Immature natural killer cell (primary cell): ENCODE data around the gene OR52W1. TPM values are rescaled to one million over a fixed set of nuclear protein-coding genes. Genes with fewer than 3 reads are reported as not detected.

Source experiments
- DNase-seq, 3 donors: peaks; one replicate each; pipeline ENCODE4 v3.0.0; 2022; ENCODE audit warnings: mixed read lengths in 1 of 3
- H3K27ac Mint-ChIP-seq, 6 donors: one replicate each; pipeline ENCODE4 v1.8.0; 2020; ENCODE audit warnings: mixed read lengths in 6 of 6, mild to moderate bottlenecking in 5 of 6, inconsistent platforms in 4 of 6, moderate library complexity in 3 of 6
- H3K27me3 Mint-ChIP-seq, 3 donors: one replicate each; pipeline ENCODE4 v1.8.0; 2020 to 2021; ENCODE audit warnings: low read depth in 3 of 3, mild to moderate bottlenecking in 3 of 3, mixed read lengths in 3 of 3, moderate library complexity in 3 of 3, inconsistent platforms in 1 of 3
- H3K36me3 Mint-ChIP-seq, 3 donors: one replicate each; pipeline ENCODE4 v1.8.0; 2020; ENCODE audit warnings: mixed read lengths in 3 of 3, inconsistent platforms in 2 of 3, mild to moderate bottlenecking in 2 of 3
- H3K4me1 Mint-ChIP-seq, 2 donors: one replicate each; pipeline ENCODE4 v1.8.0; 2020; ENCODE audit warnings: inconsistent platforms in 2 of 2, mild to moderate bottlenecking in 2 of 2, mixed read lengths in 2 of 2, moderate library complexity in 1 of 2
- H3K4me3 Mint-ChIP-seq, 5 donors: one replicate each; pipeline ENCODE4 v1.8.0; 2020; ENCODE audit warnings: mild to moderate bottlenecking in 5 of 5, mixed read lengths in 5 of 5, inconsistent platforms in 3 of 5, moderate library complexity in 3 of 5
- H3K9me3 Mint-ChIP-seq, 6 donors: one replicate each; pipeline ENCODE4 v1.8.0; 2020; ENCODE audit warnings: mild to moderate bottlenecking in 6 of 6, mixed read lengths in 6 of 6, inconsistent platforms in 4 of 6, moderate library complexity in 3 of 6
- polyA plus RNA-seq, 3 donors: library from polyadenylated mRNA; unstranded; fragments of 300-500 nt; fragmentation: Illumina TruSeq; gene quantifications; one replicate each; pipeline ENCODE4 v1.2.3, GENCODE V29; 2021

The OR52W1 gene
- polyA plus RNA-seq, 3 donors from 2014 or later: not detected

DNA sequence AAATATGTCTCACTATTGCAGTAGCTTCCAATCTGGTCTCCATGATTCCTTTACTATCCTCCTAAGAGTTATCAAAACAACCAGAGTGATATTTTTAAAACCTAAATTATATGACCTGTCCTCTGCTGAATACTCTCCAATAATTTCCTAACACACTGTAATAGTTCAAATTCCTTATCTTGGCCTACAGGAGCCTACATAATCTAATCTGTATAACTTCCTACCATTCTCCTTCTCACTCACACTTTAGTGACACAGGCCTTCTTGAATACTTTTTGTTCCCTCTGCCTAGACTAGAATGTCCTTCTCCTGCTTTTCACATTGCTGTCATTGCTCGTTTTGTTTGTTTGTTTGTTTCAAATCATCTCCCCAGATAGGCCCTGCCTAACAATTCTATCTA is 26.0 kb downstream of the OR52W1 start:
- no peak overlapping the region for H3K4me3 Mint-ChIP-seq
- H3K4me1 Mint-ChIP-seq: peaks cover 59 to 62% of the 10 kb centered on the region in 2 donors
- H3K36me3 Mint-ChIP-seq: peaks cover 26 to 35% (median 28%) of the 10 kb centered on the region in 3 donors
- DNase-seq: no peak
- H3K27me3 Mint-ChIP-seq: no peaks in the 10 kb centered on the region
- H3K27ac Mint-ChIP-seq: peak overlapping the region in 4 of 6 donors; percentile 52 to 66 (median 59)
- H3K9me3 Mint-ChIP-seq: no peaks in the 10 kb centered on the region

DNA sequence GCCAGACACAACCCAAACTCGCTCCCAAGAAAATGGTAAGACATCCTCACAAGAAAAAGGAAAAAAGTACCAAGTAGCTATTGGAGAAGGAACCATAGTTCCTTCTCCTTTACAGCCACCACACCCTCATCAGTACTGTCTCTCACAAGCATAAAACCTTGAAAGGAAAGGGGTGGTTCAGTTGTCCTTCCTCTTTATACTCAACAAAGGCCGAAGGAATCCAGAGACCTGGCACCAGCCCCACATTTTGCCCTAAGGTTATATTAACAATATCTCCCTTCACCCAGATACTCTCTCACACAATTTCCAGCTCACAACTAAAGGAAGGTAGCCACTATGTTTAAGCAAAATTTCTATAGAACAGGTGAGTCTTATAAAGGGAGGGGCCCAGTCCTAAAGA is 26.9 kb downstream of the OR52W1 start:
- peaks cover 68 to 70% of the 10 kb centered on the region in 2 donors for H3K4me1 Mint-ChIP-seq
- DNase-seq: no peak
- no peaks in the 10 kb centered on the region for H3K27me3 Mint-ChIP-seq
- H3K9me3 Mint-ChIP-seq: no peaks in the 10 kb centered on the region
- peak overlapping the region in 1 of 5 donors; percentile 2 for H3K4me3 Mint-ChIP-seq
- H3K36me3 Mint-ChIP-seq: peaks cover 20 to 30% (median 23%) of the 10 kb centered on the region in 3 donors
- H3K27ac Mint-ChIP-seq: peak overlapping the region; percentile 3 to 66 (median 51)

DNA sequence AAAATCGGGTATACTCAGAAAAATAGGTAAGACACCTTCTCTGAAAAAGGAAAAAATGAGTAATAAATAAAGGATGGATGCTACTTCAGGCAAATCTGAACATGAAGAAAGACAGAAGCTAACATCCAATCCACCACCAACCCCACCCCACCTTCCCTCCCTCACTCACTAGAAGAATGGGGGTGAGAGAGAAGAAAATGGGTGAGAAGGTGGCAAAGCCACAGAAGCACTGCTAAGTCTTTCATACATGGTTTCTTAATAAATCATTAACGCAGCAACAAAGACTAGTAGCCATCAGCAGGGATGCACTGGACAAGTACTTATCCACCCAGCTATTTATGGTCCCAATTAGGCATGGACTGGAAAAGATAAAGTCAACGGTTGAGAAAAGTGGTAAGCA is 29.5 kb downstream of the OR52W1 start:
- H3K27me3 Mint-ChIP-seq: no peaks in the 10 kb centered on the region
- H3K4me1 Mint-ChIP-seq: peaks cover 86 to 90% of the 10 kb centered on the region in 2 donors
- H3K9me3 Mint-ChIP-seq: no peaks in the 10 kb centered on the region
- DNase-seq: peak; percentile 51 to 67 (median 62)
- H3K36me3 Mint-ChIP-seq: peaks cover 8 to 11% (median 8%) of the 10 kb centered on the region in 3 donors
- peak overlapping the region; percentile 58 to 91 (median 80) for H3K27ac Mint-ChIP-seq
- H3K4me3 Mint-ChIP-seq: peak overlapping the region; percentile 63 to 84 (median 76)

DNA sequence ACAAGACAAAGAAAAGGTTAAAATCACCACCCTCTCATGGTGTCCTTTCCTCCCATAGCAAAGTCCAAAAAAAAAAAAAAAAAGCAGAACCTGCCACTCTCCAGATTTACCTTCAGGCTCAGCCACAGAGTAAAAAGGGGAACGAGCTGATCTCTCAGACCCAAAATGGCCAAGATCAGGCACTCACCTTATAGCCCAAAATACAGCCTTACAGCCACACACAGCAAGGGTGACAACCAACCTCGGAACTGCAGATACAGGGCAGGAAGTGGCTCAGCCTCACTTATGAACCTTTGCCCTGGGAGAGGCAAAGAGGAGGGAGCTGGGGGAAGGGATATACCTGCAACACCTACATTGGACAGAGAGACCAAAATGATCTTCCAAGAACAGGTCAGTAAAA is 30.9 kb downstream of the OR52W1 start:
- H3K4me3 Mint-ChIP-seq: peak overlapping the region; percentile 63 to 84 (median 76)
- peak overlapping the region; percentile 68 to 93 (median 85) for H3K27ac Mint-ChIP-seq
- H3K27me3 Mint-ChIP-seq: peaks cover 0 to 4% (median 3%) of the 10 kb centered on the region in 3 donors
- peak; percentile 35 to 53 (median 38) for DNase-seq
- peaks cover 88 to 100% of the 10 kb centered on the region in 2 donors for H3K4me1 Mint-ChIP-seq
- H3K9me3 Mint-ChIP-seq: no peaks in the 10 kb centered on the region
- peaks cover 3 to 4% (median 4%) of the 10 kb centered on the region in 3 donors for H3K36me3 Mint-ChIP-seq

DNA sequence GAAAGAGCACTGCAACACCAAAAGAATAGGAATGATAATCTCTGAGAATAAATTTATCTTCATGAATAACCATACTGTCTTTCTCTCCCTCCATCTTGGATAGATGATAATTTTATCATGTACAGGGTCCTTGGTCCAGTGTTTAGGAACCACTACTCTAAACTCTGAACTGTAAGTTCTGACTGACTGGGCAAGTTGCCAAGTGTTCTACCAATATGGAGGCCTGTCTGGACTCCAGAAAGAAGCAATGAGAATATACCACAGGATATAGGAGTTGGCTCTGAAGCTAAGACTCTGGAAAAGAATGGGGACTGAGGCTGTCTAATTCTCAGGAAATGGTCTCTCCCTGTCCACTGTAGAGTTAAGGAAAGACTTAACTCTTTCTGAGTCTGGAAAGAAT is 33.9 kb downstream of the OR52W1 start:
- H3K9me3 Mint-ChIP-seq: no peaks in the 10 kb centered on the region

DNA sequence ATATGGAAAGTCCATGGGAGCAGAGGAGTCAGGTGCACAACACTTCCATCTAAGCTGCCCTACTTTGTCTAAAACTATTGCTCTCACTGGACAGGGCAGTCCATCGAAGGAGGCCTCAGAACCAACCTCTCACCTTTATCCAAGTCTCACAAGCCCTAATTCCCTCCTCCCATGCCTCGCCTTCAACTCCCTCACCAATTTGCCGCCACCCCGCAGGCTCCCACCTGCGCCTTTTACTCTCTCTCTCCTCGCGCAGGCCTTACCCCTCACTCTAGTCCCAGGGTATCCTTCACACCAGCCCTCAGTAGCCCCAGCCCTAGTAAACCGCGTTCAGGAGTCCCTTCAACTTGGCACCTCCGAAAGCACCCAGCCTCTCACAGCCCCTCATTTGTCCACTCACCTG is 35.0 kb downstream of the OR52W1 start:
- Mint-ChIP-seq H3K4me1 (peaks cover 54 to 66% of the 10 kb centered on the region in 2 donors), H3K4me3 (peak overlapping the region; percentile 97 to 99 (median 99)), H3K27me3 (peaks cover 0 to 4% (median 3%) of the 10 kb centered on the region in 3 donors), H3K27ac (peak overlapping the region; percentile 92 to 97 (median 96)), H3K36me3 (no peaks in the 10 kb centered on the region), H3K9me3 (no peaks in the 10 kb centered on the region)
- DNase-seq: no peak

More for the DNA sequence above, 33.9 kb downstream of the OR52W1 start:
- DNase-seq: no peak
- Mint-ChIP-seq H3K27me3 (peaks cover 0 to 4% (median 3%) of the 10 kb centered on the region in 3 donors), H3K4me1 (peaks cover 65 to 77% of the 10 kb centered on the region in 2 donors), H3K4me3 (peak overlapping the region in 4 of 5 donors; percentile 23 to 99 (median 76)), H3K36me3 (no peaks in the 10 kb centered on the region), H3K27ac (peak overlapping the region in 5 of 6 donors; percentile 39 to 92 (median 63))

DNA sequence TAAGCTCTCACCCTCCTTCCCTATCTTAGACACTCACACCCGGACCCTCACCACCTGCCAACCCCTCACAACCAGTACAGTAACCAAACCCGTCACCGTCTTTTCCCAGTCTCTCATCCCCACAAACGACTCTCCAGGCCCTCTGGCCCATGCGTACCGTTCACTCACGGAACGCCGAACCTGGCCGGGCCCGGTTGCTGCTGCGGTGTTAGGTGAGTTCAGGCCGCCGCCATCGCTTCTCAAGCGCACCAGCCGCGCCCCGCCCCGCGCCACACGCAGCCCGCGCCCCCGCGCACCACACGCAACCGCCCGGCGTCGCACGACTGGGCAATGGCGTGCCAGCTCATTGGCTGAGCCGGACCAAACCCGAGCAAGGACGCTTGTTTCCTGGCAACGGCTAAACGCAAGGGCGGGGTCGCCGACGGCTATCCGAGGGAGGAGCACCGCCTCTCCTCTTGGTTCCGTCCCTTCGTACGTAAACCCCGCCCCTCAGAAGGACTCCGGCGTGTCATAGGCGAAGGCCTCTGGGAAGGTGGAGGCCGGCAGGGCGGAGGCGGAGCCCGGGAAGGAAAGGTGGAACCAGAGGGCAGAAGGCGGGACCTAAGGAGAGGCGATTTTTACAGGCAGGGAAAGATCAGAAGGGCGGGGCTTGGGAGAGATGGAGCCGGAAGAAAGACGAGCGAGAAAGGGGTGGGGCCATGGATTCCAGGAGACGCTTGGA is 35.5 kb downstream of the OR52W1 start, which contains the start of gene FHIP1B:
FHIP1B (minus strand) TSS at position 250 of the 721 bp plus-strand sequence. CDS start 10,120 bp downstream, outside the sequence.
- Mint-ChIP-seq H3K4me1 (peaks cover 48 to 61% of the 10 kb centered on the region in 2 donors), H3K27me3 (peaks cover 0 to 4% (median 3%) of the 10 kb centered on the region in 3 donors), H3K4me3 (peak within 1 kb of the TSS; percentile 97 to 99 (median 99)), H3K36me3 (no peaks in the 10 kb centered on the region), H3K27ac (peak within 1 kb of the TSS; percentile 92 to 97 (median 96)), H3K9me3 (no peaks in the 10 kb centered on the region)
- DNase-seq: peak; percentile 99 to 100 (median 100)

DNA sequence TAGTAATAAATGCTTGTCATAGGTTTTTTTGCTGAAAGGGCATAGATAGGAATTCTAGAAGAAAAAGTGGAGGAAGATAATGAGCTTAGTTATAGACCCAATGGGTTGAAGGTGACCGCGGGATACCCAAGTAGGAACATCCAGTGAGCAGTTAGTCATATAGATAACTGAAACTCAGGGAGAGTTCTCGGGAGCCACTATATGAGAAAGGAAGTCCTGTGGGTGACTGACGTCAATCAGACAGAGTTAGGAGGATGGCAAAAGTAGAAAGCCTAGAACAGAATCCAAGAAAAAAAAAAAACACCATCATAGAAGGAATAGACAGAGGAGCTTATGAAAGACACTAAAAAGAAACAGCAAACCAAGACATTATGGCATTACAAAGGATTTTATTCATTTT is 38.2 kb downstream of the OR52W1 start:
- H3K9me3 Mint-ChIP-seq: no peaks in the 10 kb centered on the region
- H3K4me3 Mint-ChIP-seq: no peak overlapping the region
- H3K4me1 Mint-ChIP-seq: peaks cover 26 to 34% of the 10 kb centered on the region in 2 donors
- peaks cover 0 to 5% (median 5%) of the 10 kb centered on the region in 3 donors for H3K27me3 Mint-ChIP-seq
- no peaks in the 10 kb centered on the region for H3K36me3 Mint-ChIP-seq
- no peak for DNase-seq
- H3K27ac Mint-ChIP-seq: no peak overlapping the region

DNA sequence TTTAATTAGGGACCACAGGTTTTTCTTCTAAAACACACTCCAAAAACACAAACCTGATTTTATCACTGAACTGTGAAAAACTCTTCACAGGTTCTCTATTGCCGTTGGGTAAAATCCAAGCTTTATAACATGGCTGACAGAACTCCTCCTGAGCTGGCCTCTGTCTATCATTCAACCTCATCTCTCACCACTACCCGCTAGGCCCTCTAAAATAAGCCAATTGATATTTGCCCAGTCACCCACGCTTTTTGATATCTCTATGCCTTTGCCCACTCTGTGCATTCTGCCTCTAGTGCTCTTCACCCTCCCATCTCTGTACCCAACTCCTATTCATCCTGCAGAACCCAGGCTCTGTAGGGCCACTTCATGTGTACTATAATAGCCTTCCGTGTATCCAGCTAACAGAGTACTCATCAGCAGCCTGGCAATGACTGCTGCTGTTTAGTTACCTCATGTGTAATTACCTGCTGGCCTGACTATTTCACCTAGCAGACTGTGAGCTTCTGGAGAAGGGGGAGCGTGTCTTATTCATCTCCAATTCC is 38.8 kb downstream of the OR52W1 start:
- Mint-ChIP-seq H3K4me1 (peaks cover 22 to 28% of the 10 kb centered on the region in 2 donors), H3K27ac (no peak overlapping the region), H3K27me3 (peaks cover 0 to 5% (median 5%) of the 10 kb centered on the region in 3 donors), H3K9me3 (no peaks in the 10 kb centered on the region), H3K36me3 (no peaks in the 10 kb centered on the region), H3K4me3 (no peak overlapping the region)
- DNase-seq: no peak

DNA sequence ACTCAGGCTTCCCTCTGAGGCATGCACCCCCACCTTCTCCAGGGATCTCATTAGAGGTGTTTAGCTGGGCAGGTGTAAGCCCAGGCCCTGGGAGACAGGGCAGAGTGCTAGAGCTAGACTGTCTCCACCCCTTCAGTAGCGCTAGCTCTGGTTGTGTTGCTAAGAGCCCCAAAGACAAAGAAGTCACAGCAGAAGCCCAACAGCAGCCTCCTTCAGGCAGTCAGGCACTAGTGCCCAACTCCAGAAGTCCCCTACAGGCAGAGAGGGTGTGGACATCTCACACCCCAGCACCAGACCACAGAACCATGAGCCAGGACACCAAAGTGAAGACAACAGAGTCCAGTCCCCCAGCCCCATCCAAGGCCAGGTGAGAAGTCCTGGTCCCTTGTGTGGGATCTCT is 39.9 kb downstream of the OR52W1 start, which contains the start of gene CNGA4:
CNGA4 (plus strand) TSS at position 188 of the 400 bp plus-strand sequence; CDS start at position 306, 118 bp downstream.
- Mint-ChIP-seq H3K27ac (no peak within 1 kb of the TSS), H3K27me3 (peaks cover 3 to 7% (median 5%) of the 10 kb centered on the region in 3 donors), H3K4me3 (no peak within 1 kb of the TSS), H3K36me3 (no peaks in the 10 kb centered on the region), H3K9me3 (no peaks in the 10 kb centered on the region), H3K4me1 (peaks cover 12 to 17% of the 10 kb centered on the region in 2 donors)
- DNase-seq: no peak

DNA sequence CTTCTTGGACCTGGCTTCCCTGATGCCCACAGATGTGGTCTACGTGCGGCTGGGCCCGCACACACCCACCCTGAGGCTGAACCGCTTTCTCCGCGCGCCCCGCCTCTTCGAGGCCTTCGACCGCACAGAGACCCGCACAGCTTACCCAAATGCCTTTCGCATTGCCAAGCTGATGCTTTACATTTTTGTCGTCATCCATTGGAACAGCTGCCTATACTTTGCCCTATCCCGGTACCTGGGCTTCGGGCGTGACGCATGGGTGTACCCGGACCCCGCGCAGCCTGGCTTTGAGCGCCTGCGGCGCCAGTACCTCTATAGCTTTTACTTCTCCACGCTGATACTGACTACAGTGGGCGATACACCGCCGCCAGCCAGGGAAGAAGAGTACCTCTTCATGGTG is 41.1 kb downstream of the OR52W1 start:
- Mint-ChIP-seq H3K27ac (no peak overlapping the region), H3K4me1 (peaks cover 4 to 5% of the 10 kb centered on the region in 2 donors), H3K27me3 (peaks cover 3% of the 10 kb centered on the region in 3 donors), H3K36me3 (no peaks in the 10 kb centered on the region), H3K9me3 (no peaks in the 10 kb centered on the region), H3K4me3 (no peak overlapping the region)
- DNase-seq: no peak

DNA sequence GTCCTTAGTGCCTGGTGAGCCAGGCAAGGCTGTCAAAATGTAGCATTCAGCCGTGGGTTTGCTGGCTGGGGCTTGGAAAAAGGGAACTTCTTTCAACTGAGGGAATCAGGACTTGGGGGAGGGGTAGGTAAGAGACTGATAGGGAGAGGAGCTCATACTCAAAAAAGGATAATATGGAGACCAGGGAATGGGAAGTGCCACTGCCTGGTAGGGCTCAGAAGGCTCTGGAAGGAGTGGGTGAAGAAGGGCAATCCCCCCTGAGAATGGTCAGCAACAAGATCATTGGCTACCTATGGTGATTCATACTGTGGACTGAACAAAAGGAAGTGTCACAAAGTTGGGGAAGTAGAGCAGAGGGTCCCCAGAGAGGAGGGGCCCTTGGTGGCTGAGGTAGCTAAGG is 41.8 kb downstream of the OR52W1 start:
- Mint-ChIP-seq H3K27me3 (peaks cover 3% of the 10 kb centered on the region in 3 donors), H3K27ac (no peak overlapping the region), H3K9me3 (no peaks in the 10 kb centered on the region), H3K4me1 (no peaks in the 10 kb centered on the region), H3K4me3 (no peak overlapping the region), H3K36me3 (no peaks in the 10 kb centered on the region)
- DNase-seq: no peak

DNA sequence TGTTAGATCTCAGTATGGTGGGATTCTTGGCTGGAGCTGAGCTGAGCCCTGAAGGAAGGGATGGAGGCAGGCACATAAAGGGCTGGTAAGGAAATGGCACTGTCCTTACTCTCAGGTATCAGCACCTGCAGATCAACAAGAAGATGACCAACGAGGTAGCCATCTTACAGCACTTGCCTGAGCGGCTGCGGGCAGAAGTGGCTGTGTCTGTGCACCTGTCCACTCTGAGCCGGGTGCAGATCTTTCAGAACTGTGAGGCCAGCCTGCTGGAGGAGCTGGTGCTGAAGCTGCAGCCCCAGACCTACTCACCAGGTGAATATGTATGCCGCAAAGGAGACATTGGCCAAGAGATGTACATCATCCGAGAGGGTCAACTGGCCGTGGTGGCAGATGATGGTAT is 42.3 kb downstream of the OR52W1 start:
- Mint-ChIP-seq H3K27me3 (peaks cover 3% of the 10 kb centered on the region in 3 donors), H3K4me1 (no peaks in the 10 kb centered on the region), H3K9me3 (no peaks in the 10 kb centered on the region), H3K27ac (no peak overlapping the region), H3K36me3 (no peaks in the 10 kb centered on the region), H3K4me3 (no peak overlapping the region)
- no peak for DNase-seq

DNA sequence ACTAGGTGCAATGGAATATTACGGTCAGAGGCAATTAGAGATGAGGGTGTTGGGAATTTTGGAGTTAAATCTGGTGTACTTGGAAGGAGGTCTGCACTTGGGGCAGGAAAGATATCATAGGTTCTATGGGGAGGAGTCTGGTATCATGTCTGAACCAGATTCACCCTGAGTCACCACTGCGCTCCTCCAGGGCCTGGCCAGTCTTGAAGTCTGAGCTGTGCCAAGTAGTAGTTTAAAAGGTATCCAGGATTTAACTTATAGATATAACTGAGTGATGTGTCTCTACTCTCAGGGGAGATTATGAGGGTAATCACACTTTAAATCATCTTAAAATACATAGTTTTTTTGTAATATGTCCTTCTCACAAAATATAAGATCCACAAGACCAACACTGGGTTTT is 46.5 kb downstream of the OR52W1 start:
- Mint-ChIP-seq H3K27me3 (peaks cover 3 to 10% (median 8%) of the 10 kb centered on the region in 3 donors), H3K27ac (peak overlapping the region in 1 of 6 donors; percentile 28), H3K4me3 (no peak overlapping the region), H3K36me3 (no peaks in the 10 kb centered on the region), H3K9me3 (no peaks in the 10 kb centered on the region), H3K4me1 (no peaks in the 10 kb centered on the region)
- no peak for DNase-seq
